ENCODE data around the gene KIFC1.

- TF ChIP-seq CTCF (IDR thresholded peaks at IDR 0.05): no peak
- TF ChIP-seq EZH2 (IDR thresholded peaks at IDR 0.05; ENCODE audit: borderline replicate concordance, insufficient read depth, low read depth, low read length, poor library complexity, severe bottlenecking): no peak
These were observed 64.5 kb downstream of the KIFC1 start for GRCh38 chr6:33456156-33456555.

Data from B cell (primary cell).